H1 (cell line): ENCODE data around the gene DDX53. TPM values are rescaled to one million over a fixed set of nuclear protein-coding genes. Genes with fewer than 3 reads are reported as not detected.

Source experiments
- BACH1 ChIP-seq: IDR thresholded peaks from 2 replicates; pipeline ENCODE4 v1.6.1; 2012; ENCODE audit warnings: low read length, improper control_type of control experiment
- BRCA1 ChIP-seq: IDR thresholded peaks from 2 replicates; pipeline ENCODE4 v1.6.1; 2012; ENCODE audit warnings: low read depth, low read length, improper control_type of control experiment
- HDAC6 ChIP-seq: IDR thresholded peaks from one replicate; pipeline ENCODE4 v1.7.1; 2012; ENCODE audit warnings: low read depth, mild to moderate bottlenecking, inconsistent platforms, low read length, moderate library complexity
- NANOG ChIP-seq: IDR thresholded peaks from 2 replicates; pipeline ENCODE4 v1.6.1; 2011; ENCODE audit warnings: low read length, low read depth, mild to moderate bottlenecking, inconsistent platforms; ENCODE audit not compliant: insufficient read depth, poor library complexity, severe bottlenecking
- polyA plus RNA-seq, 7 experiments: library from polyadenylated mRNA; depleted of rRNA in 3 of 7; stranded (reverse) in 5 of 7; unstranded in 2 of 7; fragments of >200 nt in 5 of 7; fragments of 200-250 nt in 2 of 7; gene quantifications; 1 replicate in 5 of 7; 2 replicates in 1 of 7; 4 replicates in 1 of 7; pipeline versions ENCODE4 v1.2.1 to v1.2.3, GENCODE V29; 2011 to 2013; ENCODE audit warnings: missing spikeins in 2 of 7, mixed read lengths in 2 of 7
- total RNA-seq: library from RNA; stranded (reverse); fragmentation: NEBNext Ultra II Directional; extraction: Animal tissue kit (Norgen Biotek cat#: 25700); gene quantifications from 2 replicates; pipeline ENCODE4 v1.2.1, GENCODE V29; 2021

DDX53 gene
- total and polyA plus RNA-seq, 2 of the 8 experiments (the other 6 are each of a cell fraction or from before 2014, with no cell fraction given), result not detected

GRCh38 chrX:22974616-22975015 lies 25.1 kb upstream of the DDX53 start (continued):
- TF ChIP-seq BRCA1 (no peak), BACH1 (no peak), HDAC6 (no peak), NANOG (no peak)
